Measurements from ENCODE around the gene FAM117A.

GRCh38 chr17:49741692-49742076 lies 22.2 kb downstream of the FAM117A start:
- TF ChIP-seq ELK1 (IDR thresholded peaks at IDR 0.05; ENCODE audit: low read depth, low read length) (no peak), TARDBP (IDR thresholded peaks at IDR 0.05; ENCODE audit: borderline replicate concordance) (no peak), SIX5 (IDR thresholded peaks at IDR 0.05; ENCODE audit: low read depth, low read length, severe bottlenecking) (no peak), CTCF (IDR thresholded peaks at IDR 0.05 in 2 of 3, conservative IDR thresholded peaks at IDR 0.05 in 1 of 3; ENCODE audit: control insufficient read depth in 2 of 3, extremely low read depth in 1 of 3, insufficient read depth in 1 of 3, low read depth in 3 of 3, low read length in 3 of 3) (no peak), EGR1 (IDR thresholded peaks at IDR 0.05; ENCODE audit: borderline replicate concordance in 1 of 2, low read depth in 2 of 2, low read length in 2 of 2) (no peak), SMARCA5 (IDR thresholded peaks at IDR 0.05) (no peak), YBX1 (IDR thresholded peaks at IDR 0.05) (no peak)

All from GM12878 (cell line).